WTC11 (cell line): ENCODE measurements around the gene PDLIM4.

ENCODE experiments used
- SP1 ChIP-seq: sonication (generic); formaldehyde crosslinking; conservative IDR thresholded peaks from 2 replicates; pipeline ENCODE4 v1.8.1; 2022; ENCODE audit warnings: missing genetic modification reagents
- TF ChIP-seq, protein P1 (sequence below): fragments of 200-600 bp; IDR thresholded peaks from 2 replicates; pipeline ENCODE4 v1.8.0; 2022; ENCODE audit warnings: antibody characterized with exemption

GRCh38 chr5:132275367-132276220 is 18.1 kb downstream of the PDLIM4 start:
- TF ChIP-seq, protein P1, sequence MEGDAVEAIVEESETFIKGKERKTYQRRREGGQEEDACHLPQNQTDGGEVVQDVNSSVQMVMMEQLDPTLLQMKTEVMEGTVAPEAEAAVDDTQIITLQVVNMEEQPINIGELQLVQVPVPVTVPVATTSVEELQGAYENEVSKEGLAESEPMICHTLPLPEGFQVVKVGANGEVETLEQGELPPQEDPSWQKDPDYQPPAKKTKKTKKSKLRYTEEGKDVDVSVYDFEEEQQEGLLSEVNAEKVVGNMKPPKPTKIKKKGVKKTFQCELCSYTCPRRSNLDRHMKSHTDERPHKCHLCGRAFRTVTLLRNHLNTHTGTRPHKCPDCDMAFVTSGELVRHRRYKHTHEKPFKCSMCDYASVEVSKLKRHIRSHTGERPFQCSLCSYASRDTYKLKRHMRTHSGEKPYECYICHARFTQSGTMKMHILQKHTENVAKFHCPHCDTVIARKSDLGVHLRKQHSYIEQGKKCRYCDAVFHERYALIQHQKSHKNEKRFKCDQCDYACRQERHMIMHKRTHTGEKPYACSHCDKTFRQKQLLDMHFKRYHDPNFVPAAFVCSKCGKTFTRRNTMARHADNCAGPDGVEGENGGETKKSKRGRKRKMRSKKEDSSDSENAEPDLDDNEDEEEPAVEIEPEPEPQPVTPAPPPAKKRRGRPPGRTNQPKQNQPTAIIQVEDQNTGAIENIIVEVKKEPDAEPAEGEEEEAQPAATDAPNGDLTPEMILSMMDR = no peak
- no peak for TF ChIP-seq SP1
